ENCODE data around the gene SLC16A3. TPM values are rescaled to one million over a fixed set of nuclear protein-coding genes. Genes with fewer than 3 reads are reported as not detected.

SLC16A3 gene
- total RNA-seq = 107 and 296 TPM in 2 replicates

DNA sequence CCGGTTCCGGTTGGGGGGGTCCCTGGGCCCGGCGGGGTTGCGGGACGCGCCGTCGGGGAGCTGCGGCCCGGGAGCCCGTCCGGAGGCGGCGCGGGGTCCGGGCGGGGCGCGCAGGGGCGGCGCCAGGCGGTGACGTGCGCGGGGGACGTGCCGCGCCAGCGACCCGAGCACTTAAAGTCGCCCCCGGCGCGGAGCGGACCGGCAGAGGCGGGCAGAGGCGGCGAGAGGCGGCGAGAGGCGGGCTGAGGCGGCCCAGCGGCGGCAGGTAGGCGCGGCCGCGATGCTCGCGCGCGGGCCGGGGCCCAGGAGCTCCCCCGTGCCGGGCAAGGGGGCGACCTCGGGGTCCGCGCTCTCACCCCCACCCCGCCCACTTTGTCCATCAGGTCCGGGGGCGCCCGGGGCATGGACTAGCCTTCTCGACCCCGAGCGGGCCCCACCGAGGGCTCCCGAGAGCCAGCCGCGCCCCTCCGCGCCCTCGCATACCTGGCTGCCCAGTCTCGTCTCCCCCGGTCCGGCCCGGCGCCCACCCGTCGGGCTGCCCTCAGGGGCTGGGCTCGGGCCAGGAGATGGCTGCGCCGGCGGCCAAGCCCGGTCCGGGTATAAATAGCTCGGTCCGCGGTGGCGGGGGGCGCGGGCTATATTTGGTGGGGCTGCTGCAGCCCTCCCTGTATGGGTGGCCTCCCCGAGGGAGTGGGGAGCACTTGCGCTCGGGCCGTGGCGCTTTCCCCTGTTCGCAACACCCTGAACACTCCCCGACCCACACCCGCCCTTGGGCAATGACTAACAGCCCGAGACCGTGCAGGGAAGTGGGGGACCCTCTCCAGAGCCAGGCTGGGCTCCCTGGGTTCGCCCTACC, at the start of gene SLC16A3:
Gene SLC16A3, plus strand, starts transcription at position 201 of the 856 bp plus-strand sequence. CDS start 6,967 bp downstream, outside the sequence.

GRCh38 chr17:82212331-82213250, 16.3 kb upstream of the SLC16A3 start, which contains the start of gene CCDC57:
Gene CCDC57 (minus strand): TSS chr17:82212842. CDS start chr17:82201944, 10,898 bp downstream.

DNA sequence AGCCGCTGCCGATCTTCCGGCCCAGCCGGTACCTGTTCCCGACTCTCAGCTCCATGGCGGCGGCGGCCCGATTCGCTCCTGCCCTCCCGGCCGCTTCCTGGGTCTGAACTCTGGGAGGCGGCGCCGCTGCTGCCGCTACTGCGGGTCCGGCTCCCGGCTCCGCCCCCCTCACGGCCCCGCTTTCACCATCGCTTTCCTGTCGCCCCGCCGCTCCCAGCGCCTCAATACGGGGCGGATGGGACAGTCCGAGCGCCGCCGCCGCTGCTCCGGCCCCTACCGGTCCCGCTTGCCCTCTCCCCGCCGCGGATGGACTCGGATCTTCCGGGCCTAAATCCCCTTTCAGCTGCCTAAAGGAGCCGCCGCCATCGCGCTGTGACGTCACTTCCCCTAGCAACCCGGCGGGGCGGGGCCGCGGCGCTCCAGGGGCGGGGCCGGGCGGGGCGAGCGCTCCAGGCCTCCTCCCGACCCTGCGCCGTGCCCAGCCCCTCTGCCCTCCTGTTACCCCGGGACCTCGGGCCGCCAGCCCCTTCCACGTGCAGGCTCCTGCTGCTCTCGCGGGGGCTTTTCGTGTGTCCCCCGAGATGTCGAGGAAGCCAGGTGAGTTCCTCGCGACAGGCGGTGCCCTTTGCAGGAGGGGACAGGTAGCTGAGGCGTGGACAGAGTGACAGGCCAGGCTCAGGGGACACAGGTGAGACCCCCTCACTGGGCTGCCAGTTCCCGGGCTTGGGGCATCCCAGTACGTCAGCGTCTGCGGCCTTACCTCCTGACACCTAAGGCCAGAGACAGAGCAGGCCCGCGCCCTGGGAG, 44.7 kb downstream of the SLC16A3 start, which contains the start of gene CSNK1D:
Gene CSNK1D, minus strand, starts transcription at position 374 of the 807 bp plus-strand sequence. Its CDS starts 319 bp downstream, at position 55.

Other genes starting within 250 kb of the SLC16A3 start
- 44.6 and 69.1 TPM in 2 replicates for gene CENPX, start 206.2 kb upstream of the SLC16A3 start, total RNA-seq
- 14.4 and 15.6 TPM in 2 replicates for gene LRRC45, start 205.7 kb upstream of the SLC16A3 start, total RNA-seq
- 17.4 and 21.6 TPM in 2 replicates for gene RAC3, start 197.4 kb upstream of the SLC16A3 start, total RNA-seq
- gene DCXR, start 191.3 kb upstream of the SLC16A3 start, total RNA-seq = 91.7 and 113 TPM in 2 replicates
- 51.6 and 58.4 TPM in 2 replicates for gene RFNG, start 177.2 kb upstream of the SLC16A3 start, total RNA-seq
- gene GPS1, start 177.1 kb upstream of the SLC16A3 start, total RNA-seq = 78.2 and 81.1 TPM in 2 replicates
- gene DUS1L, start 163.2 kb upstream of the SLC16A3 start, total RNA-seq = 30.2 and 57.8 TPM in 2 replicates
- 108 and 137 TPM in 2 replicates for gene FASN, start 130.8 kb upstream of the SLC16A3 start, total RNA-seq
- 7.6 and 9.7 TPM in 2 replicates for gene CCDC57, start 16.2 kb upstream of the SLC16A3 start, total RNA-seq
- 31.6 and 37.3 TPM in 2 replicates for gene CSNK1D, start 44.7 kb downstream of the SLC16A3 start, total RNA-seq
- 0.26 and 4.0 TPM in 2 replicates for gene CD7, start 88.6 kb downstream of the SLC16A3 start, total RNA-seq
- 27.1 and 45.0 TPM in 2 replicates for gene SECTM1, start 104.7 kb downstream of the SLC16A3 start, total RNA-seq
- not detected in 2 replicates for gene TEX19, start 130.2 kb downstream of the SLC16A3 start, total RNA-seq
- 0.26 TPM in 1 of 2 replicates, not detected in the other for gene UTS2R, start 142.7 kb downstream of the SLC16A3 start, total RNA-seq
- 25.6 and 45.3 TPM in 2 replicates for gene HEXD, start 189.3 kb downstream of the SLC16A3 start, total RNA-seq
- gene OGFOD3, start 189.5 kb downstream of the SLC16A3 start, total RNA-seq = 24.5 and 32.1 TPM in 2 replicates
- gene CYBC1, start 221.7 kb downstream of the SLC16A3 start, total RNA-seq = 74.3 and 75.9 TPM in 2 replicates
- gene NARF, start 229.7 kb downstream of the SLC16A3 start, total RNA-seq = 23.2 and 37.5 TPM in 2 replicates